Measurements from ENCODE around the gene FEZ2.

DNA sequence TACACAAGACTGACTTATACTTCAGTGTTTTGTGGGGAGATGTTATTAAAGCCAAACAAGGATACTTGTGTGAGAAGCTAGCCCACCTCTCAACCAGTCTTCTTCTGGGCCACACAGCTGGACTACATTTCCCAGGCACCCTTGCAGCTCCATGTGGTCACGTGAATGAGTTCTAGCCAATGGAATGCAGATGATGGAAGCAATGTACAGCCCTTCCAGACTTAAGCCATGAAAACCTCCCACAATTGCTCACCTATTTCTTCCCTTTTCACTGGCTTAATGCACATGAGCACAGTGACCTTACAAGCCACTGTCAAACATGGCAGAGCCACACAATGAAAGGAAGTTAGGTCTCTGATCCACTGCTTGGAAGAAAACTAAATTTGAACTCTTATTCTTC, 20.4 kb upstream of the FEZ2 start:
- TF ChIP-seq EP300 (IDR thresholded peaks at IDR 0.05; ENCODE audit: low read depth), result no peak
- TF ChIP-seq, protein P1, sequence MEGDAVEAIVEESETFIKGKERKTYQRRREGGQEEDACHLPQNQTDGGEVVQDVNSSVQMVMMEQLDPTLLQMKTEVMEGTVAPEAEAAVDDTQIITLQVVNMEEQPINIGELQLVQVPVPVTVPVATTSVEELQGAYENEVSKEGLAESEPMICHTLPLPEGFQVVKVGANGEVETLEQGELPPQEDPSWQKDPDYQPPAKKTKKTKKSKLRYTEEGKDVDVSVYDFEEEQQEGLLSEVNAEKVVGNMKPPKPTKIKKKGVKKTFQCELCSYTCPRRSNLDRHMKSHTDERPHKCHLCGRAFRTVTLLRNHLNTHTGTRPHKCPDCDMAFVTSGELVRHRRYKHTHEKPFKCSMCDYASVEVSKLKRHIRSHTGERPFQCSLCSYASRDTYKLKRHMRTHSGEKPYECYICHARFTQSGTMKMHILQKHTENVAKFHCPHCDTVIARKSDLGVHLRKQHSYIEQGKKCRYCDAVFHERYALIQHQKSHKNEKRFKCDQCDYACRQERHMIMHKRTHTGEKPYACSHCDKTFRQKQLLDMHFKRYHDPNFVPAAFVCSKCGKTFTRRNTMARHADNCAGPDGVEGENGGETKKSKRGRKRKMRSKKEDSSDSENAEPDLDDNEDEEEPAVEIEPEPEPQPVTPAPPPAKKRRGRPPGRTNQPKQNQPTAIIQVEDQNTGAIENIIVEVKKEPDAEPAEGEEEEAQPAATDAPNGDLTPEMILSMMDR (IDR thresholded peaks at IDR 0.05), result no peak
- TF ChIP-seq POLR2A (IDR thresholded peaks at IDR 0.05), result no peak

Data from transverse colon (tissue), 3 donors.